Endothelial cell of umbilical vein (primary cell): ENCODE results near the gene CRTC2. TPM values are rescaled to one million over a fixed set of nuclear protein-coding genes. Genes with fewer than 3 reads are reported as not detected.

Source experiments
- BruUV-seq: library from RNA; stranded (reverse); fragments of 400-500 nt; replicated peaks from 2 replicates; lab custom pipeline; 2021; lab: Mats Ljungman, UMichigan
- CTCF ChIA-PET: fragments of 300-600, 350-600 bp; sonication (Branson Sonifier 250); formaldehyde crosslinking; loops from one replicate; lab custom pipeline; 2021; ENCODE audit warnings: antibody characterized with exemption, inconsistent platforms; lab: Charles Lee
- POLR2A ChIA-PET: fragments of 300-600, 350-600 bp; sonication (Branson Sonifier 250); formaldehyde crosslinking; loops from one replicate; lab custom pipeline; 2021; ENCODE audit warnings: antibody characterized with exemption, inconsistent platforms; lab: Charles Lee
- DNase-seq: peaks from one replicate; pipeline ENCODE4 v3.0.0-alpha.2; 2011; ENCODE audit warnings: low read depth, low spot score
- FAIRE-seq: peaks from 2 replicates; lab custom pipeline; 2011; peaks lifted over from hg19 to GRCh38; lab: Jason Lieb, UNC
- H2AFZ ChIP-seq: 2 replicates; pipeline ENCODE4 v1.6.0; 2012; ENCODE audit warnings: low read depth, low read length, control low read depth, inconsistent platforms
- H3K27ac ChIP-seq: 2 replicates; pipeline ENCODE4 v1.5.1; 2011; ENCODE audit warnings: low read depth, mild to moderate bottlenecking, control low read depth, low read length, moderate library complexity; ENCODE audit not compliant: insufficient read depth
- H3K27me3 ChIP-seq, 2 experiments: 2 replicates each; pipeline versions ENCODE4 v1.6.0 to v1.6.1; 2011; ENCODE audit warnings: low read length in 2 of 2, mixed read lengths in 1 of 2; ENCODE audit not compliant: control insufficient read depth in 2 of 2, insufficient read depth in 2 of 2
- H3K36me3 ChIP-seq, 2 experiments: 2 replicates in 1 of 2; 3 replicates in 1 of 2; pipeline ENCODE4 v1.5.1; 2011; ENCODE audit warnings: low read length in 2 of 2, mild to moderate bottlenecking in 1 of 2, moderate library complexity in 1 of 2; ENCODE audit not compliant: control insufficient read depth in 2 of 2, insufficient read depth in 2 of 2; ENCODE audit errors: extremely low read depth in 1 of 2
- H3K4me1 ChIP-seq: 3 replicates; pipeline ENCODE4 v1.5.1; 2011; ENCODE audit warnings: mild to moderate bottlenecking, low read length; ENCODE audit not compliant: control insufficient read depth, insufficient read depth; ENCODE audit errors: extremely low read depth
- H3K4me2 ChIP-seq: 2 replicates; pipeline ENCODE4 v1.6.1; 2011; ENCODE audit warnings: low read length, control low read depth, mixed read lengths; ENCODE audit not compliant: insufficient read depth
- H3K4me3 ChIP-seq, 3 experiments: fragments of 200-600 bp in 1 of 3; sonication (generic), shearing (Covaris generic) in 1 of 3; replicated peaks in 1 of 3; 2 replicates each; pipeline ENCODE4 v1.5.1; 2011 to 2016; ENCODE audit warnings: control low read depth in 3 of 3, low read length in 3 of 3, mild to moderate bottlenecking in 2 of 3, inconsistent platforms in 1 of 3, low read depth in 1 of 3, moderate library complexity in 1 of 3; ENCODE audit not compliant: insufficient read depth in 1 of 3
- H3K79me2 ChIP-seq: 2 replicates; pipeline ENCODE4 v1.6.0; 2012; ENCODE audit warnings: low read length, inconsistent platforms; ENCODE audit not compliant: control insufficient read depth, insufficient read depth
- H3K9ac ChIP-seq: replicated peaks from 2 replicates; pipeline ENCODE3; 2011; ENCODE audit warnings: low read length, control low read depth; ENCODE audit not compliant: insufficient read depth; ENCODE audit errors: extremely low read depth
- H3K9me1 ChIP-seq: replicated peaks from 3 replicates; pipeline ENCODE4 v1.6.0; 2011; ENCODE audit warnings: mild to moderate bottlenecking, low read length; ENCODE audit not compliant: control insufficient read depth, insufficient read depth; ENCODE audit errors: extremely low read depth
- H3K9me3 ChIP-seq: replicated peaks from 2 replicates; pipeline ENCODE4 v1.5.1; 2012; ENCODE audit warnings: low read length, inconsistent platforms; ENCODE audit not compliant: control insufficient read depth, insufficient read depth
- H4K20me1 ChIP-seq: replicated peaks from 2 replicates; pipeline ENCODE3; 2011; ENCODE audit warnings: mild to moderate bottlenecking, low read length; ENCODE audit not compliant: control insufficient read depth, insufficient read depth; ENCODE audit errors: extremely low read depth
- EZH2 ChIP-seq: IDR thresholded peaks from 2 replicates; pipeline ENCODE4 v1.6.1; 2012; ENCODE audit warnings: borderline replicate concordance, low read depth, mild to moderate bottlenecking, moderate library complexity, low read length, inconsistent platforms; ENCODE audit not compliant: severe bottlenecking
- FOS ChIP-seq: IDR thresholded peaks from 2 replicates; pipeline ENCODE4 v1.6.1; 2011; ENCODE audit warnings: mild to moderate bottlenecking, low read length, moderate library complexity, borderline replicate concordance; ENCODE audit not compliant: insufficient read depth
- GATA2 ChIP-seq: IDR thresholded peaks from 2 replicates; pipeline ENCODE4 v1.7.0; 2011; ENCODE audit warnings: low read depth, mild to moderate bottlenecking, moderate library complexity, mixed read lengths, low read length; ENCODE audit not compliant: insufficient read length, insufficient read depth
- JUN ChIP-seq: IDR thresholded peaks from 2 replicates; pipeline ENCODE4 v1.6.1; 2011; ENCODE audit warnings: borderline replicate concordance, low read depth; ENCODE audit not compliant: insufficient read length, insufficient read depth
- MYC ChIP-seq: IDR thresholded peaks from one replicate; pipeline ENCODE4 v1.6.1; 2011; ENCODE audit warnings: mild to moderate bottlenecking, low read depth, low read length
- POLR2A ChIP-seq: IDR thresholded peaks from 2 replicates; pipeline ENCODE4 v1.6.1; 2012; ENCODE audit warnings: low read depth, mild to moderate bottlenecking, control low read depth, low read length
- POLR2AphosphoS5 ChIP-seq: IDR thresholded peaks from 2 replicates; pipeline ENCODE4 v1.6.1; 2012; ENCODE audit warnings: low read depth, mild to moderate bottlenecking, control low read depth, low read length, moderate library complexity; ENCODE audit not compliant: insufficient read depth
- dilution Hi-C: fragments of 300-500 bp; cut with MboI; formaldehyde crosslinking; loops from one replicate; pipeline ENCODE4 v1.15.0; 2019; ENCODE audit warnings: low sequenced_read_pairs; ENCODE audit not compliant: extremely low pct_ligation_motif_present
- intact Hi-C: fragments of 100-400 bp; cut with micrococcal nuclease; formaldehyde crosslinking; loops from one replicate; pipeline ENCODE4 v1.10.0; 2022
- polyA plus RNA-seq, 4 experiments: library from polyadenylated mRNA; depleted of rRNA in 3 of 4; stranded (reverse) in 3 of 4; unstranded in 1 of 4; fragments of >200 nt; gene quantifications; 2 replicates each; pipeline versions ENCODE4 v1.2.1 to v1.2.3, GENCODE V29; 2011 to 2012; ENCODE audit warnings: missing spikeins in 1 of 4
- total RNA-seq: library from RNA; stranded (reverse); gene quantifications from 2 replicates; pipeline ENCODE4 v1.2.3, GENCODE V29; 2021
- TF ChIP-seq, protein P1 (sequence below), 2 donors: IDR thresholded peaks; 1 replicate in 1 of 2; 2 replicates in 1 of 2; pipeline ENCODE4 v1.5.1; 2011; ENCODE audit warnings: low read length in 2 of 2, mild to moderate bottlenecking in 2 of 2, moderate library complexity in 2 of 2, control low read depth in 1 of 2, inconsistent platforms in 1 of 2, low read depth in 1 of 2; ENCODE audit not compliant: insufficient read depth in 1 of 2; ENCODE audit errors: extremely low read depth in 1 of 2
- TF ChIP-seq, protein P2 (sequence below): IDR thresholded peaks from 2 replicates; pipeline ENCODE4 v1.6.1; 2011; ENCODE audit not compliant: insufficient read depth, insufficient read length

The CRTC2 gene
- total and polyA plus RNA-seq, 2 donors (not counting 3 experiments of a cell fraction or from before 2014, with no cell fraction given): 40.2 to 42.2 TPM

DNA sequence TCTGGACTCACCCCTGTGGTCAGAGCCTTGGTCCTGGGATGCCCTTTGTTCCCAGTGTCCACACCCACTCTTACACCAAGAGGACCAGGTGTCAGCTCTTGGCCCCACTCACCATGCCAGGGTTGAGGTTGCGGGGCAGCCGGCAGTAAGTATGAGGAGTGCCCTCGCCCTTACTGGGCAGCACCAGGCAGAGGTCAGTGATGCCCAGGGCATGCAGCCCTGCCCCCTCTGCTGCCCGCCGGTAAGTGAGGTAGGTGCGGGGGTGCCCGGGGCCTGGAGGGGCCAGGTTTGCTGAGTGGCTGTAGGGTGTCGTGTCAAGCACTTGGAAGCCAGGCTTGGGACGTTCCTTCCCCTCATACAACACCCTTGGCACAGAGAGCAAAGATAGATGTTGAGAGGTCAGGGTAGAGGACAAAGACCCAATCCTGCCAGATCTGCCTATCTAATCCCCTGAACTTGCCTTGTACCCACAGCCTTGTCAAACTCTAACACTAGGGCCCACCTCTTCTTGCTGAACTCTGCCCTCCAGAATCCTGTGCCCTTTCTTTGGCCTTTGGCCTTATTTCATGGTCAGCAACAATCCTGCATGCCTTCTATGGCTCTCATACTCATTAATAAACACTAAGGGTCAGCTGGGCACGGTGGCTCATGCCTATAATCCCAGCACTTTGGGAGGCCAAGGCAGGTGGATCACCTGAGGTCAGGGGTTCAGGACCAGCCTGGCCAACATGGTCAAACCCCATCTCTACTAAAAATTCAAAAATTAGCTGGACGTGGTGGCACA is 15.5 kb downstream of the CRTC2 start:
- peaks cover 9% of the 10 kb centered on the region for H3K4me1 ChIP-seq
- no peaks in the 10 kb centered on the region for H3K9me3 ChIP-seq
- ChIA-PET CTCF (interaction anchor here (3.9 to 5.3 kb wide), 3 partner anchors 15 to 121 kb away, joined by 34 to 65 read pairs (median 37); partner anchors contain the start of gene CREB3L4), POLR2A (interaction anchor here (0.6 kb wide), 1 partner anchor 47 kb away, joined by 8 read pairs; no protein-coding TSS in a partner anchor)
- H3K4me2 ChIP-seq: no peak overlapping the region
- H3K4me3 ChIP-seq: no peak overlapping the region
- TF ChIP-seq GATA2 (no peak), POLR2A (no peak), EZH2 (no peak), JUN (no peak), MYC (no peak), FOS (no peak), POLR2AphosphoS5 (no peak)
- TF ChIP-seq, protein P1, sequence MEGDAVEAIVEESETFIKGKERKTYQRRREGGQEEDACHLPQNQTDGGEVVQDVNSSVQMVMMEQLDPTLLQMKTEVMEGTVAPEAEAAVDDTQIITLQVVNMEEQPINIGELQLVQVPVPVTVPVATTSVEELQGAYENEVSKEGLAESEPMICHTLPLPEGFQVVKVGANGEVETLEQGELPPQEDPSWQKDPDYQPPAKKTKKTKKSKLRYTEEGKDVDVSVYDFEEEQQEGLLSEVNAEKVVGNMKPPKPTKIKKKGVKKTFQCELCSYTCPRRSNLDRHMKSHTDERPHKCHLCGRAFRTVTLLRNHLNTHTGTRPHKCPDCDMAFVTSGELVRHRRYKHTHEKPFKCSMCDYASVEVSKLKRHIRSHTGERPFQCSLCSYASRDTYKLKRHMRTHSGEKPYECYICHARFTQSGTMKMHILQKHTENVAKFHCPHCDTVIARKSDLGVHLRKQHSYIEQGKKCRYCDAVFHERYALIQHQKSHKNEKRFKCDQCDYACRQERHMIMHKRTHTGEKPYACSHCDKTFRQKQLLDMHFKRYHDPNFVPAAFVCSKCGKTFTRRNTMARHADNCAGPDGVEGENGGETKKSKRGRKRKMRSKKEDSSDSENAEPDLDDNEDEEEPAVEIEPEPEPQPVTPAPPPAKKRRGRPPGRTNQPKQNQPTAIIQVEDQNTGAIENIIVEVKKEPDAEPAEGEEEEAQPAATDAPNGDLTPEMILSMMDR (IDR thresholded peaks at IDR 0.05; ENCODE audit: extremely low read depth in 1 of 2, insufficient read depth in 1 of 2, low read depth in 1 of 2, low read length in 2 of 2): no peak
- TF ChIP-seq, protein P2, sequence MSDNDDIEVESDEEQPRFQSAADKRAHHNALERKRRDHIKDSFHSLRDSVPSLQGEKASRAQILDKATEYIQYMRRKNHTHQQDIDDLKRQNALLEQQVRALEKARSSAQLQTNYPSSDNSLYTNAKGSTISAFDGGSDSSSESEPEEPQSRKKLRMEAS: no peak
- H2AFZ ChIP-seq: no peak overlapping the region
- no peaks in the 10 kb centered on the region for H3K9me1 ChIP-seq
- no peak overlapping the region for H3K9ac ChIP-seq
- BruUV-seq: no TSS peak
- peaks cover 2 to 36% of the 10 kb centered on the region in 2 experiments for H3K36me3 ChIP-seq
- H3K27me3 ChIP-seq: no peaks in the 10 kb centered on the region
- H3K27ac ChIP-seq: no peak overlapping the region
- DNase-seq (no peak), FAIRE-seq (no peak)
- H3K79me2 ChIP-seq: peaks cover 16% of the 10 kb centered on the region
- dilution Hi-C loops: no loop called here
- intact Hi-C loops: no loop called here
- no peaks in the 10 kb centered on the region for H4K20me1 ChIP-seq
